ENCODE results near the gene NEURL4.

- TF ChIP-seq NR3C1 (IDR thresholded peaks at IDR 0.05) (no peak), CTCF (IDR thresholded peaks at IDR 0.05) (no peak), RCOR1 (IDR thresholded peaks at IDR 0.05; ENCODE audit: low read depth, low read length) (no peak), POLR2A (IDR thresholded peaks at IDR 0.05; ENCODE audit: low read length) (no peak), CEBPB (IDR thresholded peaks at IDR 0.05) (no peak)
These were observed 33.6 kb downstream of the NEURL4 start for GRCh38 chr17:7295230-7296180.
